A673 (cell line): ENCODE results near the gene TMED6. TPM values are rescaled to one million over a fixed set of nuclear protein-coding genes. Genes with fewer than 3 reads are reported as not detected.
"Not testable (repeated sequence)": the region's sequence is repeated elsewhere in the genome, so short reads cannot be mapped to it uniquely, and the experiment has no call there.

Source experiments
- BruUV-seq: library from RNA; stranded (reverse); fragments of 400-500 nt; replicated peaks from 2 replicates; lab custom pipeline; 2021; lab: Mats Ljungman, UMichigan
- CTCF ChIA-PET: fragments of 300-600 bp; sonication (Branson Sonifier 250); formaldehyde crosslinking; loops from one replicate; lab custom pipeline; 2022; ENCODE audit warnings: antibody characterized with exemption; lab: Charles Lee
- POLR2A ChIA-PET: fragments of 300-600 bp; sonication (Branson Sonifier 250); formaldehyde crosslinking; loops from one replicate; lab custom pipeline; 2022; ENCODE audit warnings: antibody characterized with exemption; ENCODE audit not compliant: low non-redundant PET; lab: Charles Lee
- DNase-seq: peaks from one replicate; pipeline ENCODE4 v3.0.0-alpha.2; 2015; ENCODE audit warnings: low spot score
- H3K27ac ChIP-seq: fragments of 200-600 bp; sonication (generic); 2 replicates; pipeline ENCODE4 v1.5.1; 2016; ENCODE audit warnings: mixed run types, low read depth, mild to moderate bottlenecking, mixed read lengths, antibody characterized with exemption, low read length; ENCODE audit not compliant: poor library complexity, severe bottlenecking
- H3K27me3 ChIP-seq: fragments of 200-600 bp; sonication (generic); replicated peaks from 2 replicates; pipeline ENCODE4 v1.6.1; 2017; ENCODE audit warnings: mixed run types, low read depth, mild to moderate bottlenecking, mixed read lengths, antibody characterized with exemption, low read length; ENCODE audit not compliant: insufficient read depth, poor library complexity
- H3K36me3 ChIP-seq: fragments of 200-600 bp; sonication (generic); 2 replicates; pipeline ENCODE4 v1.6.1; 2016; ENCODE audit warnings: mixed run types, mild to moderate bottlenecking, mixed read lengths, antibody characterized with exemption, low read length; ENCODE audit not compliant: insufficient read depth, poor library complexity, severe bottlenecking
- H3K4me1 ChIP-seq: fragments of 200-600 bp; sonication (generic); 2 replicates; pipeline ENCODE4 v1.6.1; 2017; ENCODE audit warnings: mixed run types, mild to moderate bottlenecking, mixed read lengths, antibody characterized with exemption, low read length; ENCODE audit not compliant: insufficient read depth, poor library complexity, severe bottlenecking
- H3K4me3 ChIP-seq: fragments of 200-600 bp; sonication (generic); 2 replicates; pipeline ENCODE4 v1.5.1; 2016; ENCODE audit warnings: low read depth, mixed run types, mild to moderate bottlenecking, mixed read lengths, low read length; ENCODE audit not compliant: poor library complexity, severe bottlenecking
- H3K9me3 ChIP-seq: fragments of 200-600 bp; sonication (generic); 2 replicates; pipeline ENCODE4 v1.6.1; 2016; ENCODE audit warnings: mixed run types, low read depth, mild to moderate bottlenecking, mixed read lengths, antibody characterized with exemption, low read length; ENCODE audit not compliant: poor library complexity, severe bottlenecking
- CTCF ChIP-seq: fragments of 300-800, 200-600 bp; sonication (generic); conservative IDR thresholded peaks from 2 replicates; pipeline ENCODE4 v1.5.1; 2017; ENCODE audit warnings: low read depth, mild to moderate bottlenecking, antibody characterized with exemption, low read length, moderate library complexity, mixed read lengths
- EZH2 ChIP-seq: fragments of 200-600 bp; sonication (generic); IDR thresholded peaks from 2 replicates; pipeline ENCODE4 v1.6.1; 2017; ENCODE audit warnings: borderline replicate concordance, low read depth, mild to moderate bottlenecking, mixed read lengths, antibody characterized with exemption, low read length; ENCODE audit not compliant: poor library complexity, severe bottlenecking
- intact Hi-C: fragments of 100-400 bp; cut with micrococcal nuclease; formaldehyde crosslinking; loops from one replicate; pipeline ENCODE4 v1.10.0; 2022; ENCODE audit not compliant: unreplicated experiment
- total RNA-seq: library from RNA; stranded (reverse); gene quantifications from 2 replicates; pipeline ENCODE4 v1.2.3, GENCODE V29; 2021

Gene TMED6
- total RNA-seq, 1 experiment from 2014 or later, result 1.8 TPM

GRCh38 chr16:69365901-69366300 is 14.3 kb upstream of the TMED6 start:
- DNase-seq, result no peak
- TF ChIP-seq EZH2 (no peak), CTCF (no peak)
- no peaks in the 10 kb centered on the region for H3K4me1 ChIP-seq
- no peaks in the 10 kb centered on the region for H3K27me3 ChIP-seq
- ChIA-PET POLR2A (no interaction called here), CTCF (no interaction called here)
- peaks cover 63% of the 10 kb centered on the region for H3K36me3 ChIP-seq
- no peak overlapping the region for H3K4me3 ChIP-seq
- intact Hi-C loops, result no loop called here
- no peak overlapping the region for H3K27ac ChIP-seq
- H3K9me3 ChIP-seq, result no peaks in the 10 kb centered on the region
- BruUV-seq, result no TSS peak

GRCh38 chr16:69364088-69364487 is 12.5 kb upstream of the TMED6 start:
- no peaks in the 10 kb centered on the region for H3K4me1 ChIP-seq
- H3K27me3 ChIP-seq, result no peaks in the 10 kb centered on the region
- H3K27ac ChIP-seq, result no peak overlapping the region
- ChIA-PET POLR2A (no interaction called here), CTCF (no interaction called here)
- H3K9me3 ChIP-seq, result no peaks in the 10 kb centered on the region
- H3K36me3 ChIP-seq, result peaks cover 46% of the 10 kb centered on the region
- BruUV-seq, result no TSS peak
- DNase-seq, result no peak
- no peak overlapping the region for H3K4me3 ChIP-seq
- intact Hi-C loops, result no loop called here
- TF ChIP-seq CTCF (no peak), EZH2 (no peak)

GRCh38 chr16:69363281-69363717 is 11.7 kb upstream of the TMED6 start:
- TF ChIP-seq CTCF (no peak), EZH2 (no peak)
- no peaks in the 10 kb centered on the region for H3K27me3 ChIP-seq
- no peak for DNase-seq
- no peaks in the 10 kb centered on the region for H3K9me3 ChIP-seq
- ChIA-PET POLR2A (no interaction called here), CTCF (no interaction called here)
- H3K4me3 ChIP-seq, result no peak overlapping the region
- H3K27ac ChIP-seq, result no peak overlapping the region
- peaks cover 38% of the 10 kb centered on the region for H3K36me3 ChIP-seq
- BruUV-seq, result no TSS peak
- no peaks in the 10 kb centered on the region for H3K4me1 ChIP-seq
- intact Hi-C loops, result no loop called here

- CTCF ChIA-PET, H3K27me3 ChIP-seq, POLR2A ChIA-PET, H3K9me3 ChIP-seq, BruUV-seq, H3K27ac ChIP-seq, DNase-seq, H3K4me1 ChIP-seq, intact Hi-C loops, H3K4me3 ChIP-seq: not testable (repeated sequence)
- peaks cover 16% of the 10 kb centered on the region for H3K36me3 ChIP-seq
These were observed 8.5 kb upstream of the TMED6 start for GRCh38 chr16:69360070-69360469.
